K562 (cell line): ENCODE results near the gene RREB1. TPM values are rescaled to one million over a fixed set of nuclear protein-coding genes. Genes with fewer than 3 reads are reported as not detected.

Source experiments
- ATF7 ChIP-seq: fragments of 450-650 bp; IDR thresholded peaks from 2 replicates; pipeline ENCODE4 v1.7.1; 2014; ENCODE audit warnings: mild to moderate bottlenecking, moderate library complexity
- C11orf30 ChIP-seq: fragments of 450-650 bp; IDR thresholded peaks from 2 replicates; pipeline ENCODE4 v1.6.1; 2016; ENCODE audit warnings: low read depth, mild to moderate bottlenecking
- DIDO1 ChIP-seq: fragments of 450-650 bp; IDR thresholded peaks from 2 replicates; pipeline ENCODE4 v1.6.1; 2016; ENCODE audit warnings: low read depth, missing biosample characterization, missing genetic modification characterization
- MYC ChIP-seq, 2 experiments: fragments of 250-450 bp in 1 of 2; sonication (Bioruptor Pico) in 1 of 2; IDR thresholded peaks; 2 replicates each; pipeline versions ENCODE4 v1.5.1 to v1.6.1; 2012 to 2021; ENCODE audit warnings: low read depth in 2 of 2, borderline replicate concordance in 1 of 2, improper control_type of control experiment in 1 of 2, low read length in 1 of 2, mild to moderate bottlenecking in 1 of 2, moderate library complexity in 1 of 2
- SIN3A ChIP-seq, 2 experiments: fragments of 150-350 bp in 1 of 2; IDR thresholded peaks; 2 replicates each; pipeline ENCODE4 v1.6.1; 2011 to 2016; ENCODE audit warnings: borderline replicate concordance in 2 of 2, low read depth in 2 of 2, low read length in 2 of 2, mild to moderate bottlenecking in 2 of 2, moderate library complexity in 2 of 2; ENCODE audit not compliant: control insufficient read depth in 1 of 2
- TEAD2 ChIP-seq: fragments of 450-650 bp; IDR thresholded peaks from 2 replicates; pipeline ENCODE4 v1.6.1; 2016; ENCODE audit warnings: missing genetic modification characterization, control low read depth, missing compliant biosample characterization
- ZNF589 ChIP-seq: fragments of 200-800 bp; sonication (Bioruptor generic); IDR thresholded peaks from 2 replicates; pipeline ENCODE4 v1.6.1; 2016; ENCODE audit warnings: low read depth, missing genetic modification characterization, missing compliant biosample characterization
- polyA plus RNA-seq, 8 experiments: library from polyadenylated mRNA; depleted of rRNA in 4 of 8; stranded (reverse) in 5 of 8; unstranded in 3 of 8; fragments of >200 nt; fragmentation: Nextera tagmentation in 2 of 8; fragmentation: Illumina TruSeq in 1 of 8; extraction: Ambion mirVana in 2 of 8; extraction: Trizol in 1 of 8; gene quantifications; 2 replicates each; pipeline versions ENCODE4 v1.2.1 to v1.2.3, GENCODE V29; 2011 to 2014; ENCODE audit warnings: inconsistent platforms in 1 of 8, missing spikeins in 1 of 8
- total RNA-seq, 7 experiments: library from RNA; depleted of rRNA in 6 of 7; stranded (reverse); fragments of >200 nt in 6 of 7; fragmentation: Illumina TruSeq in 2 of 7; extraction: Trizol in 2 of 7; gene quantifications; 2 replicates each; pipeline versions ENCODE4 v1.2.1 to v1.2.3, GENCODE V29; 2011 to 2021; ENCODE audit warnings: low replicate concordance in 1 of 7
- TF ChIP-seq, protein P1 (sequence below), 2 experiments: fragments of 450-650 bp; formaldehyde crosslinking in 1 of 2; IDR thresholded peaks; 2 replicates each; pipeline versions ENCODE4 v1.4.0 to v1.6.1; 2014 to 2020; ENCODE audit warnings: mild to moderate bottlenecking in 2 of 2, borderline replicate concordance in 1 of 2, low read depth in 1 of 2
- TF ChIP-seq, protein P2 (sequence below): fragments of 450-650 bp; formaldehyde crosslinking; IDR thresholded peaks from 2 replicates; pipeline ENCODE4 v1.4.0; 2022; ENCODE audit warnings: missing genetic modification characterization
- TF ChIP-seq, protein P3 (sequence below): fragments of 250-450 bp; sonication (Bioruptor Pico); IDR thresholded peaks from 2 replicates; pipeline ENCODE4 v1.5.0; 2020; ENCODE audit warnings: mild to moderate bottlenecking, borderline replicate concordance

Gene RREB1
- total and polyA plus RNA-seq, 9 of the 15 experiments (the other 6 are each of a cell fraction or from before 2014, with no cell fraction given): 3.3 to 64.2 (median 19.3) TPM

DNA sequence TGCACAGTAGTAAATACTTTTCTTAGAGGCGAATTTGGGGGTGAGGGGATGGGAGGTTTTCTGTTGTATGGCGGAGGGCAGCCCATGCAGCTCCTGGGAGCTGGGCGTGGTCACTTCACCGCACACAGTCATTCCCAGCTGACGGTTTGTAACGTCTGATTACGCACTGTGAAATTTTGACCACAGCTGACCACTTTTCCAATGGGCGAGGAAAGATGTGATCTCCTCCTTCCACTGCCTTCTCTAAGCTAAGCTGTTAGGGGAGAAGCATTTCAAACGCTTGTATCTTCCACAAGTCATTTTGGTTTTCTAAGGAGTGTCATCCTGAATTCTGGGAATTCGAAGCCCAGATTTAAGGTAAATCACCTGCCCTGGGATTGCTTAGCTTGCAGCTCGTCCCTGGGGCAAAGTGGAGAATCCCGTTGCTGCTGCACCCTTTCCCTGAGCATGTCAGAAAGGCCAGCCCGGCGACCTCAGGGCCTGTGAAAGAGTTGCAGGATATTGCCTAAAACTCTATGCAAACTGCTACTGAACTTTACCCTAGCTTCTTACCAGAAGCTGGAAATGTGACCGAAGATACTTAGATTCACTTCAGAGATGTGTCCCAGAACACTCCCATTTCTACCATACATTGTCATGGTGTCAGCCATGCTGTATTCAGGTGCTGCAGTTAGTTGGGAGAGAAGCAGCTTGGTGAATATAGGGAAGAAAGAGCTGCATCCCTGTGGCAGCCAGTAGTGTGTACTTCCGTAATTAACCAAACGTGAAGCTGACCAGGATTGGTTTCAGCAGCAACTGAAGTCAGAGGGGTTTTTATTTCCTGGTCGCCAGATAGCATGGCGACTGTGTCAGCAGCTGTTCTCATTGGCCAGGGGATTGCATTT, 58.9 kb downstream of the RREB1 start (continued):
- TF ChIP-seq, protein P1, sequence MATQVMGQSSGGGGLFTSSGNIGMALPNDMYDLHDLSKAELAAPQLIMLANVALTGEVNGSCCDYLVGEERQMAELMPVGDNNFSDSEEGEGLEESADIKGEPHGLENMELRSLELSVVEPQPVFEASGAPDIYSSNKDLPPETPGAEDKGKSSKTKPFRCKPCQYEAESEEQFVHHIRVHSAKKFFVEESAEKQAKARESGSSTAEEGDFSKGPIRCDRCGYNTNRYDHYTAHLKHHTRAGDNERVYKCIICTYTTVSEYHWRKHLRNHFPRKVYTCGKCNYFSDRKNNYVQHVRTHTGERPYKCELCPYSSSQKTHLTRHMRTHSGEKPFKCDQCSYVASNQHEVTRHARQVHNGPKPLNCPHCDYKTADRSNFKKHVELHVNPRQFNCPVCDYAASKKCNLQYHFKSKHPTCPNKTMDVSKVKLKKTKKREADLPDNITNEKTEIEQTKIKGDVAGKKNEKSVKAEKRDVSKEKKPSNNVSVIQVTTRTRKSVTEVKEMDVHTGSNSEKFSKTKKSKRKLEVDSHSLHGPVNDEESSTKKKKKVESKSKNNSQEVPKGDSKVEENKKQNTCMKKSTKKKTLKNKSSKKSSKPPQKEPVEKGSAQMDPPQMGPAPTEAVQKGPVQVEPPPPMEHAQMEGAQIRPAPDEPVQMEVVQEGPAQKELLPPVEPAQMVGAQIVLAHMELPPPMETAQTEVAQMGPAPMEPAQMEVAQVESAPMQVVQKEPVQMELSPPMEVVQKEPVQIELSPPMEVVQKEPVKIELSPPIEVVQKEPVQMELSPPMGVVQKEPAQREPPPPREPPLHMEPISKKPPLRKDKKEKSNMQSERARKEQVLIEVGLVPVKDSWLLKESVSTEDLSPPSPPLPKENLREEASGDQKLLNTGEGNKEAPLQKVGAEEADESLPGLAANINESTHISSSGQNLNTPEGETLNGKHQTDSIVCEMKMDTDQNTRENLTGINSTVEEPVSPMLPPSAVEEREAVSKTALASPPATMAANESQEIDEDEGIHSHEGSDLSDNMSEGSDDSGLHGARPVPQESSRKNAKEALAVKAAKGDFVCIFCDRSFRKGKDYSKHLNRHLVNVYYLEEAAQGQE (IDR thresholded peaks at IDR 0.05; ENCODE audit: borderline replicate concordance): no peak; the same call in 1 of the 2 replicates
- TF ChIP-seq, protein P1 (CRISPR knock-in tag; IDR thresholded peaks at IDR 0.05; ENCODE audit: low read depth): peak; percentile 46; the same call in 1 of the 2 replicates
- TF ChIP-seq TEAD2 (tag) (peak; percentile 66; the same call in 1 of the 2 replicates), SIN3A (IDR thresholded peaks at IDR 0.05; ENCODE audit: borderline replicate concordance in 2 of 2, control insufficient read depth in 1 of 2, low read depth in 2 of 2, low read length in 2 of 2) (peak; percentile 91 to 96; a peak in 3 of 4 replicates), MYC (IDR thresholded peaks at IDR 0.05; ENCODE audit: low read depth, low read length) (peak; percentile 64), MYC (CRISPR knock-in tag; IDR thresholded peaks at IDR 0.05; ENCODE audit: borderline replicate concordance, low read depth) (peak; percentile 73; the same call in 1 of the 2 replicates), ZNF589 (CRISPR knock-in tag) (peak; percentile 96), DIDO1 (tag) (peak; percentile 37; the same call in 1 of the 2 replicates), C11orf30 (peak; percentile 30; the same call in 1 of the 2 replicates), ATF7 (peak; percentile 87)
- TF ChIP-seq, protein P2, sequence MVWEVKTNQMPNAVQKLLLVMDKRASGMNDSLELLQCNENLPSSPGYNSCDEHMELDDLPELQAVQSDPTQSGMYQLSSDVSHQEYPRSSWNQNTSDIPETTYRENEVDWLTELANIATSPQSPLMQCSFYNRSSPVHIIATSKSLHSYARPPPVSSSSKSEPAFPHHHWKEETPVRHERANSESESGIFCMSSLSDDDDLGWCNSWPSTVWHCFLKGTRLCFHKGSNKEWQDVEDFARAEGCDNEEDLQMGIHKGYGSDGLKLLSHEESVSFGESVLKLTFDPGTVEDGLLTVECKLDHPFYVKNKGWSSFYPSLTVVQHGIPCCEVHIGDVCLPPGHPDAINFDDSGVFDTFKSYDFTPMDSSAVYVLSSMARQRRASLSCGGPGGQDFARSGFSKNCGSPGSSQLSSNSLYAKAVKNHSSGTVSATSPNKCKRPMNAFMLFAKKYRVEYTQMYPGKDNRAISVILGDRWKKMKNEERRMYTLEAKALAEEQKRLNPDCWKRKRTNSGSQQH (CRISPR knock-in tag): 0 out of 2 replicates have a peak, but pooled peaks have one; percentile 17
- TF ChIP-seq, protein P3, sequence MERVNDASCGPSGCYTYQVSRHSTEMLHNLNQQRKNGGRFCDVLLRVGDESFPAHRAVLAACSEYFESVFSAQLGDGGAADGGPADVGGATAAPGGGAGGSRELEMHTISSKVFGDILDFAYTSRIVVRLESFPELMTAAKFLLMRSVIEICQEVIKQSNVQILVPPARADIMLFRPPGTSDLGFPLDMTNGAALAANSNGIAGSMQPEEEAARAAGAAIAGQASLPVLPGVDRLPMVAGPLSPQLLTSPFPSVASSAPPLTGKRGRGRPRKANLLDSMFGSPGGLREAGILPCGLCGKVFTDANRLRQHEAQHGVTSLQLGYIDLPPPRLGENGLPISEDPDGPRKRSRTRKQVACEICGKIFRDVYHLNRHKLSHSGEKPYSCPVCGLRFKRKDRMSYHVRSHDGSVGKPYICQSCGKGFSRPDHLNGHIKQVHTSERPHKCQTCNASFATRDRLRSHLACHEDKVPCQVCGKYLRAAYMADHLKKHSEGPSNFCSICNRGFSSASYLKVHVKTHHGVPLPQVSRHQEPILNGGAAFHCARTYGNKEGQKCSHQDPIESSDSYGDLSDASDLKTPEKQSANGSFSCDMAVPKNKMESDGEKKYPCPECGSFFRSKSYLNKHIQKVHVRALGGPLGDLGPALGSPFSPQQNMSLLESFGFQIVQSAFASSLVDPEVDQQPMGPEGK: peak; percentile 90
